ENCODE data around the gene PANX2.

GRCh38 chr22:50189184-50189848 is 18.8 kb downstream of the PANX2 start:
- no peak for TF ChIP-seq CTCF (IDR thresholded peaks at IDR 0.05; ENCODE audit: low read depth, low read length)
- no peak for TF ChIP-seq POLR2A (IDR thresholded peaks at IDR 0.05; ENCODE audit: extremely low read depth, insufficient read length)
- no peak for TF ChIP-seq MYC (IDR thresholded peaks at IDR 0.05; ENCODE audit: low read depth, low read length)
- TF ChIP-seq MAX (IDR thresholded peaks at IDR 0.05; ENCODE audit: low read depth, low read length) = no peak
